ENCODE measurements around the gene TMTC2.

GRCh38 chr12:82696543-82696942 is 9.8 kb downstream of the TMTC2 start:
- TF ChIP-seq, protein P1, sequence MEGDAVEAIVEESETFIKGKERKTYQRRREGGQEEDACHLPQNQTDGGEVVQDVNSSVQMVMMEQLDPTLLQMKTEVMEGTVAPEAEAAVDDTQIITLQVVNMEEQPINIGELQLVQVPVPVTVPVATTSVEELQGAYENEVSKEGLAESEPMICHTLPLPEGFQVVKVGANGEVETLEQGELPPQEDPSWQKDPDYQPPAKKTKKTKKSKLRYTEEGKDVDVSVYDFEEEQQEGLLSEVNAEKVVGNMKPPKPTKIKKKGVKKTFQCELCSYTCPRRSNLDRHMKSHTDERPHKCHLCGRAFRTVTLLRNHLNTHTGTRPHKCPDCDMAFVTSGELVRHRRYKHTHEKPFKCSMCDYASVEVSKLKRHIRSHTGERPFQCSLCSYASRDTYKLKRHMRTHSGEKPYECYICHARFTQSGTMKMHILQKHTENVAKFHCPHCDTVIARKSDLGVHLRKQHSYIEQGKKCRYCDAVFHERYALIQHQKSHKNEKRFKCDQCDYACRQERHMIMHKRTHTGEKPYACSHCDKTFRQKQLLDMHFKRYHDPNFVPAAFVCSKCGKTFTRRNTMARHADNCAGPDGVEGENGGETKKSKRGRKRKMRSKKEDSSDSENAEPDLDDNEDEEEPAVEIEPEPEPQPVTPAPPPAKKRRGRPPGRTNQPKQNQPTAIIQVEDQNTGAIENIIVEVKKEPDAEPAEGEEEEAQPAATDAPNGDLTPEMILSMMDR (IDR thresholded peaks at IDR 0.05; ENCODE audit: insufficient read depth, low read length, poor library complexity, severe bottlenecking), result no peak
- TF ChIP-seq EZH2phosphoT487 (conservative IDR thresholded peaks at IDR 0.05; ENCODE audit: low read length), result no peak

Data from SU-DHL-6 (cell line).